K562 (cell line): ENCODE measurements around the gene BTRC. TPM values are rescaled to one million over a fixed set of nuclear protein-coding genes. Genes with fewer than 3 reads are reported as not detected.
"Not testable (repeated sequence)": the region's sequence is repeated elsewhere in the genome, so short reads cannot be mapped to it uniquely, and the experiment has no call there.

Experiments
- ATAC-seq: fragments of 200-7000 bp; cut with Tn5 transposase; 3 replicates; pipeline ENCODE4 v1.9.1; 2020; ENCODE audit warnings: moderate library complexity
- BruUV-seq: library from RNA; stranded (reverse); fragments of 400-500 nt; replicated peaks from 2 replicates; lab custom pipeline; 2021; lab: Mats Ljungman, UMichigan
- CTCF ChIA-PET: fragments of 300-600 bp; formaldehyde crosslinking; extraction: SDS; loops from one replicate; lab custom pipeline; 2021; ENCODE audit warnings: low intra/inter-chr PET ratio; lab: Yijun Ruan, JAX
- POLR2A ChIA-PET: fragments of 300-600, 350-650 bp; sonication (Branson Sonifier 250); formaldehyde crosslinking; extraction: SDS; loops from one replicate; lab custom pipeline; 2021; ENCODE audit warnings: antibody characterized with exemption, inconsistent platforms; lab: Yijun Ruan, JAX
- DNase-seq, 4 experiments: peaks; one replicate each; pipeline versions ENCODE4 v3.0.0 to v3.0.0-alpha.2; 2011 to 2018; ENCODE audit warnings: low spot score in 3 of 4, mixed read lengths in 3 of 4; ENCODE audit errors: extremely low read depth in 1 of 4
- FAIRE-seq: peaks from 2 replicates; lab custom pipeline; 2011; peaks lifted over from hg19 to GRCh38; lab: Jason Lieb, UNC
- H2AFZ ChIP-seq: 2 replicates; pipeline ENCODE4 v1.6.0; 2011; ENCODE audit warnings: low read depth, low read length, control low read depth, inconsistent platforms
- H3K27ac ChIP-seq: fragments of 200-600 bp; 3 replicates; pipeline ENCODE4 v1.8.0; 2011; ENCODE audit warnings: low read depth, mild to moderate bottlenecking, control low read depth, inconsistent platforms, low read length, moderate library complexity, mixed read lengths; ENCODE audit errors: extremely low read depth
- H3K27me3 ChIP-seq, 2 experiments: fragments of 300-600 bp in 1 of 2; 2 replicates in 1 of 2; 3 replicates in 1 of 2; pipeline versions ENCODE4 v1.6.0 to v1.8.0; 2011; ENCODE audit warnings: inconsistent platforms in 2 of 2, low read length in 2 of 2, mild to moderate bottlenecking in 1 of 2, mixed read lengths in 1 of 2, moderate library complexity in 1 of 2; ENCODE audit not compliant: control insufficient read depth in 2 of 2, insufficient read depth in 2 of 2
- H3K36me3 ChIP-seq: fragments of 300-600 bp; 3 replicates; pipeline ENCODE4 v1.8.0; 2011; ENCODE audit warnings: mild to moderate bottlenecking, low read length, inconsistent platforms; ENCODE audit not compliant: control insufficient read depth, insufficient read depth
- H3K4me1 ChIP-seq, 2 experiments: fragments of 200-600 bp in 1 of 2; replicated peaks in 1 of 2; 2 replicates in 1 of 2; 3 replicates in 1 of 2; pipeline versions ENCODE4 v1.5.1 to v1.8.0; 2011; ENCODE audit warnings: inconsistent platforms in 2 of 2, low read length in 2 of 2, mild to moderate bottlenecking in 1 of 2, mixed read lengths in 1 of 2, moderate library complexity in 1 of 2; ENCODE audit not compliant: control insufficient read depth in 2 of 2, insufficient read depth in 2 of 2
- H3K4me2 ChIP-seq: 2 replicates; pipeline ENCODE4 v1.6.1; 2011; ENCODE audit warnings: low read length, control low read depth, inconsistent platforms, mixed read lengths; ENCODE audit not compliant: insufficient read depth
- H3K4me3 ChIP-seq: fragments of 200-600 bp; sonication (generic), shearing (Covaris generic); 2 replicates; pipeline ENCODE4 v1.5.1; 2016; ENCODE audit warnings: control low read depth, inconsistent platforms
- H3K79me2 ChIP-seq: fragments of 200-600 bp; 3 replicates; pipeline ENCODE4 v1.8.0; 2011; ENCODE audit warnings: low read length, inconsistent platforms; ENCODE audit not compliant: control insufficient read depth, insufficient read depth
- H3K9ac ChIP-seq, 2 experiments: 2 replicates each; pipeline versions ENCODE4 v1.6.0 to v1.6.1; 2011; ENCODE audit warnings: low read depth in 2 of 2, low read length in 2 of 2, control low read depth in 1 of 2, inconsistent platforms in 1 of 2, mild to moderate bottlenecking in 1 of 2, mixed read lengths in 1 of 2; ENCODE audit not compliant: insufficient read depth in 1 of 2
- H3K9me1 ChIP-seq: one replicate; pipeline ENCODE4 v1.6.0; 2011; ENCODE audit warnings: inconsistent platforms, mild to moderate bottlenecking, low read length, moderate library complexity; ENCODE audit not compliant: control insufficient read depth, insufficient read depth
- H3K9me3 ChIP-seq: replicated peaks from 2 replicates; pipeline ENCODE4 v1.5.1; 2011; ENCODE audit warnings: low read depth, low read length, inconsistent platforms; ENCODE audit not compliant: control insufficient read depth, insufficient read depth
- H4K20me1 ChIP-seq: replicated peaks from 2 replicates; pipeline ENCODE4 v1.6.1; 2011; ENCODE audit warnings: low read length, inconsistent platforms, mixed read lengths; ENCODE audit not compliant: control insufficient read depth, insufficient read depth
- HDAC1 ChIP-seq, 2 experiments: fragments of 450-650 bp; IDR thresholded peaks; 2 replicates each; pipeline ENCODE4 v1.6.1; 2016 to 2017; ENCODE audit warnings: inconsistent platforms in 1 of 2, mild to moderate bottlenecking in 1 of 2, moderate library complexity in 1 of 2
- HDGF ChIP-seq: fragments of 450-650 bp; IDR thresholded peaks from 2 replicates; pipeline ENCODE4 v1.6.1; 2016
- MEF2D ChIP-seq: conservative IDR thresholded peaks from 2 replicates; pipeline ENCODE4 v1.6.1; 2016; ENCODE audit warnings: low read depth, missing genetic modification characterization, missing compliant biosample characterization
- NFIC ChIP-seq: fragments of 450-650 bp; IDR thresholded peaks from 2 replicates; pipeline ENCODE4 v1.6.1; 2017; ENCODE audit warnings: mild to moderate bottlenecking, inconsistent platforms
- NFIX ChIP-seq: fragments of 250-450 bp; sonication (Bioruptor Pico); IDR thresholded peaks from 2 replicates; pipeline ENCODE4 v1.4.0; 2020; ENCODE audit warnings: low read depth, mild to moderate bottlenecking, moderate library complexity
- ZNF121 ChIP-seq: sonication (generic); formaldehyde crosslinking; conservative IDR thresholded peaks from 2 replicates; pipeline ENCODE4 v1.8.0; 2022; ENCODE audit warnings: missing genetic modification reagents
- WGBS: fragments of 100-300 bp; shearing (Covaris generic); methylation state at CpG from one replicate; pipeline ENCODE4 v1.1.6; 2016; ENCODE audit warnings: low coverage, mixed read lengths; ENCODE audit not compliant: insufficient coverage; ENCODE audit errors: missing lambda C conversion rate; 5-methylcytosine and 5-hydroxymethylcytosine counted together
- in situ Hi-C: fragments of 300-500 bp; cut with MboI; formaldehyde crosslinking; loops from 4 replicates; pipeline ENCODE4 v1.15.0; 2018; ENCODE audit warnings: inconsistent platforms, mixed read lengths
- intact Hi-C: fragments of 100-400 bp; cut with micrococcal nuclease; formaldehyde crosslinking; loops from 2 replicates; pipeline ENCODE4 v1.14.2; 2022
- polyA plus RNA-seq, 8 experiments: library from polyadenylated mRNA; depleted of rRNA in 4 of 8; stranded (reverse) in 5 of 8; unstranded in 3 of 8; fragments of >200 nt; fragmentation: Nextera tagmentation in 2 of 8; fragmentation: Illumina TruSeq in 1 of 8; extraction: Ambion mirVana in 2 of 8; extraction: Trizol in 1 of 8; gene quantifications; 2 replicates each; pipeline versions ENCODE4 v1.2.1 to v1.2.3, GENCODE V29; 2011 to 2014; ENCODE audit warnings: inconsistent platforms in 1 of 8, missing spikeins in 1 of 8
- total RNA-seq, 7 experiments: library from RNA; depleted of rRNA in 6 of 7; stranded (reverse); fragments of >200 nt in 6 of 7; fragmentation: Illumina TruSeq in 2 of 7; extraction: Trizol in 2 of 7; gene quantifications; 2 replicates each; pipeline versions ENCODE4 v1.2.1 to v1.2.3, GENCODE V29; 2011 to 2021; ENCODE audit warnings: low replicate concordance in 1 of 7
- TF ChIP-seq, protein P1 (sequence below): sonication (generic); formaldehyde crosslinking; IDR thresholded peaks from 2 replicates; pipeline ENCODE4 v1.9.0; 2022; ENCODE audit warnings: mild to moderate bottlenecking, missing genetic modification reagents
- TF ChIP-seq, protein P2 (sequence below), 2 experiments: IDR thresholded peaks; 2 replicates each; pipeline ENCODE4 v1.6.1; 2011; ENCODE audit warnings: borderline replicate concordance in 1 of 2, control low read depth in 1 of 2, low read depth in 1 of 2, low read length in 1 of 2, mild to moderate bottlenecking in 1 of 2, mixed read lengths in 1 of 2, moderate library complexity in 1 of 2; ENCODE audit not compliant: insufficient read depth in 1 of 2, insufficient read length in 1 of 2, poor library complexity in 1 of 2, severe bottlenecking in 1 of 2; ENCODE audit errors: extremely low read depth in 1 of 2

The BTRC gene
- total and polyA plus RNA-seq, 9 of the 15 experiments (the other 6 are each of a cell fraction or from before 2014, with no cell fraction given), result 1.6 to 15.4 (median 7.0) TPM

DNA sequence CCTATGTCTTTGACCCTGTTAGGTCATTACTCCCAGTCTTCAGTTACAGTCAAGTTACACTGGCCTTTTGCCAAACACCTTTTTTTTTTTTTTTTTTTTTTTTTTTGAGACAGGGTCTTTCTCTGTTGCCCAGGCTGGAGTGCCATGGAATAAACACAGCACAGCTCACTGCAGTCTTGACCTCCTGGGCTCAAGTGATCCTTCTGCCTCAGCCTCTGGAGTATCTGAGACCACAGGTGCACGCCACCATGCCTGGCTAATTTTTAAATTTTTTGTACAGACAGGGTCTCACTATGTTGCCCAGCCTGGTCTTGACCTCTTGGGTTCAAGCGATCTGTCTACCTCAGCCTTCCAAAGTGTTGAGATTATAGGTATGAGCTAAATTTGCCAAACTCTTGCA lies 35.6 kb downstream of the BTRC start:
- POLR2A ChIA-PET, H3K9ac ChIP-seq, H3K9me3 ChIP-seq, H3K4me3 ChIP-seq, H3K79me2 ChIP-seq, H3K9me1 ChIP-seq, H4K20me1 ChIP-seq, H2AFZ ChIP-seq, FAIRE-seq, CTCF ChIA-PET, BruUV-seq, H3K36me3 ChIP-seq, H3K27me3 ChIP-seq, H3K27ac ChIP-seq, DNase-seq, H3K4me2 ChIP-seq, ATAC-seq, in situ Hi-C loops, intact Hi-C loops, H3K4me1 ChIP-seq: not testable (repeated sequence)
- 77% methylated on average over 2 of the region's 2 CpGs for WGBS
- TF ChIP-seq NFIC (peak; percentile 38; the same call in 1 of the 2 replicates), ZNF121 (CRISPR knock-in tag) (0 out of 2 replicates have a peak, but pooled peaks have one; percentile 12)

GRCh38 chr10:101389986-101390531 lies 36.1 kb downstream of the BTRC start:
- intact Hi-C loops, result no loop called here
- no peak overlapping the region for H3K4me2 ChIP-seq
- peaks cover 0 to 10% of the 10 kb centered on the region in 2 experiments; a peak in 2 of 5 replicates for H3K4me1 ChIP-seq
- in situ Hi-C loops, result no loop called here
- FAIRE-seq (no peak), ATAC-seq (no peak), DNase-seq (no peak)
- no peaks in the 10 kb centered on the region for H3K9me1 ChIP-seq
- no peak overlapping the region for H3K4me3 ChIP-seq
- no peaks in the 10 kb centered on the region for H3K36me3 ChIP-seq
- H4K20me1 ChIP-seq, result peaks cover 6% of the 10 kb centered on the region
- no peak for TF ChIP-seq NFIX (CRISPR knock-in tag)
- no peak for TF ChIP-seq MEF2D
- TF ChIP-seq, protein P1, sequence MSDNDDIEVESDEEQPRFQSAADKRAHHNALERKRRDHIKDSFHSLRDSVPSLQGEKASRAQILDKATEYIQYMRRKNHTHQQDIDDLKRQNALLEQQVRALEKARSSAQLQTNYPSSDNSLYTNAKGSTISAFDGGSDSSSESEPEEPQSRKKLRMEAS (CRISPR knock-in tag), result no peak
- TF ChIP-seq, protein P2, sequence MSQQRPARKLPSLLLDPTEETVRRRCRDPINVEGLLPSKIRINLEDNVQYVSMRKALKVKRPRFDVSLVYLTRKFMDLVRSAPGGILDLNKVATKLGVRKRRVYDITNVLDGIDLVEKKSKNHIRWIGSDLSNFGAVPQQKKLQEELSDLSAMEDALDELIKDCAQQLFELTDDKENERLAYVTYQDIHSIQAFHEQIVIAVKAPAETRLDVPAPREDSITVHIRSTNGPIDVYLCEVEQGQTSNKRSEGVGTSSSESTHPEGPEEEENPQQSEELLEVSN (IDR thresholded peaks at IDR 0.05; ENCODE audit: borderline replicate concordance in 1 of 2, extremely low read depth in 1 of 2, insufficient read depth in 1 of 2, insufficient read length in 1 of 2, low read depth in 1 of 2, low read length in 1 of 2, poor library complexity in 1 of 2, severe bottlenecking in 1 of 2), result no peak
- TF ChIP-seq HDGF, result no peak
- TF ChIP-seq HDAC1 (IDR thresholded peaks at IDR 0.05), result no peak
- H2AFZ ChIP-seq, result no peak overlapping the region
- ChIA-PET CTCF (no interaction called here), POLR2A (no interaction called here)
- no TSS peak for BruUV-seq
- H3K79me2 ChIP-seq, result no peaks in the 10 kb centered on the region
- no peaks in the 10 kb centered on the region for H3K9me3 ChIP-seq
- H3K9ac ChIP-seq, result no peak overlapping the region
- WGBS, result 0% methylated on average over 1 of the region's 10 CpGs
- H3K27me3 ChIP-seq, result no peaks in the 10 kb centered on the region
- H3K27ac ChIP-seq, result no peak overlapping the region
